Measurements from ENCODE around the gene CCDC60.
"Not testable (repeated sequence)": the region's sequence is repeated elsewhere in the genome, so short reads cannot be mapped to it uniquely, and the experiment has no call there.

CCDC60 gene

GRCh38 chr12:119338593-119339363 is 4.2 kb downstream of the CCDC60 start:
- no peak for DNase-seq (ENCODE audit: low spot score)

GRCh38 chr12:119340578-119340977 is 6.0 kb downstream of the CCDC60 start:
- no peak for DNase-seq (ENCODE audit: low spot score)

GRCh38 chr12:119341020-119341419 is 6.5 kb downstream of the CCDC60 start:
- no peak for DNase-seq (ENCODE audit: low spot score)

GRCh38 chr12:119341988-119342387 is 7.5 kb downstream of the CCDC60 start:
- DNase-seq (ENCODE audit: low spot score) = no peak

GRCh38 chr12:119343130-119343529 is 8.6 kb downstream of the CCDC60 start:
- no peak for DNase-seq (ENCODE audit: low spot score)

GRCh38 chr12:119354172-119354571 is 19.6 kb downstream of the CCDC60 start:
- no peak for DNase-seq (ENCODE audit: low spot score)

- not testable (repeated sequence) for DNase-seq (ENCODE audit: low spot score)
Measured at GRCh38 chr12:119360366-119360765, 25.8 kb downstream of the CCDC60 start.

GRCh38 chr12:119363037-119363436 is 28.5 kb downstream of the CCDC60 start:
- no peak for DNase-seq (ENCODE audit: low spot score)

- no peak for DNase-seq (ENCODE audit: low spot score)
Measured at GRCh38 chr12:119363490-119363889, 29.0 kb downstream of the CCDC60 start.

- no peak for DNase-seq (ENCODE audit: low spot score)
Measured at GRCh38 chr12:119365451-119365850, 30.9 kb downstream of the CCDC60 start.

GRCh38 chr12:119366007-119366406 is 31.5 kb downstream of the CCDC60 start:
- DNase-seq (ENCODE audit: low spot score) = no peak

GRCh38 chr12:119369161-119369560 is 34.6 kb downstream of the CCDC60 start:
- DNase-seq (ENCODE audit: low spot score) = no peak

- no peak for DNase-seq (ENCODE audit: low spot score)
Measured at GRCh38 chr12:119369907-119370546, 35.5 kb downstream of the CCDC60 start.

GRCh38 chr12:119372540-119372939 is 38.0 kb downstream of the CCDC60 start:
- DNase-seq (ENCODE audit: low spot score) = no peak

GRCh38 chr12:119373001-119373400 is 38.5 kb downstream of the CCDC60 start:
- no peak for DNase-seq (ENCODE audit: low spot score)

GRCh38 chr12:119373666-119374065 is 39.1 kb downstream of the CCDC60 start:
- DNase-seq (ENCODE audit: low spot score) = no peak

GRCh38 chr12:119374635-119375034 is 40.1 kb downstream of the CCDC60 start:
- DNase-seq (ENCODE audit: low spot score) = no peak

- no peak for DNase-seq (ENCODE audit: low spot score)
Measured at GRCh38 chr12:119375075-119375882, 40.8 kb downstream of the CCDC60 start.

GRCh38 chr12:119375883-119376190 is 41.3 kb downstream of the CCDC60 start:
- DNase-seq (ENCODE audit: low spot score) = no peak

GRCh38 chr12:119378903-119379302 is 44.4 kb downstream of the CCDC60 start:
- DNase-seq (ENCODE audit: low spot score) = no peak

- DNase-seq (ENCODE audit: low spot score) = no peak
Measured at GRCh38 chr12:119381471-119382235, 47.1 kb downstream of the CCDC60 start.

- no peak for DNase-seq (ENCODE audit: low spot score)
Measured at GRCh38 chr12:119383206-119383605, 48.7 kb downstream of the CCDC60 start.
